Ovary (tissue), 9 donors: ENCODE data around the gene CTPS1. TPM values are rescaled to one million over a fixed set of nuclear protein-coding genes. Genes with fewer than 3 reads are reported as not detected.

Experiments
- DNase-seq, 5 donors: peaks; one replicate each; pipeline ENCODE4 v3.0.0-alpha.2; 2019 to 2020
- H3K27ac ChIP-seq, 2 donors: fragments of 200-600 bp; one replicate each; pipeline versions ENCODE4 v1.5.1 to v1.8.0; 2019 to 2022
- H3K27me3 ChIP-seq: fragments of 200-600 bp; one replicate; pipeline ENCODE4 v1.8.0; 2022
- H3K36me3 ChIP-seq: fragments of 200-600 bp; sonication (generic); one replicate; pipeline ENCODE4 v1.5.1; 2019
- H3K4me1 ChIP-seq: one replicate; pipeline ENCODE4 v1.8.1; 2013; ENCODE audit warnings: mild to moderate bottlenecking, moderate library complexity; ENCODE audit not compliant: insufficient read depth
- H3K4me3 ChIP-seq: fragments of 200-600 bp; sonication (generic); one replicate; pipeline ENCODE4 v1.5.1; 2017
- H3K9me3 ChIP-seq, 2 donors: fragments of 200-600 bp in 1 of 2; sonication (generic) in 1 of 2; one replicate each; pipeline versions ENCODE4 v1.5.1 to v1.8.1; 2013 to 2019; ENCODE audit warnings: mild to moderate bottlenecking in 1 of 2, moderate library complexity in 1 of 2
- CTCF ChIP-seq, 3 donors: fragments of 450-650 bp in 2 of 3; fragments of 200-600 bp in 1 of 3; IDR thresholded peaks; one replicate each; pipeline versions ENCODE4 v1.5.1 to v1.8.0; 2016 to 2022; ENCODE audit warnings: antibody characterized with exemption in 3 of 3, mild to moderate bottlenecking in 1 of 3
- EP300 ChIP-seq: sonication (generic); formaldehyde crosslinking; IDR thresholded peaks from one replicate; pipeline ENCODE4 v1.6.1; 2017; ENCODE audit warnings: antibody characterized with exemption
- POLR2A ChIP-seq: fragments of 450-650 bp; IDR thresholded peaks from one replicate; pipeline ENCODE4 v1.6.1; 2017; ENCODE audit warnings: antibody characterized with exemption, mild to moderate bottlenecking, moderate library complexity
- WGBS, 3 donors: extraction: QIAGEN DNeasy Blood & Tissue Kit in 1 of 3; methylation state at CpG; one replicate each; pipeline versions ENCODE4 v1.1.5 to v1.1.7; 2013 to 2017; 5-methylcytosine and 5-hydroxymethylcytosine counted together
- intact Hi-C, 4 donors: fragments of 100-400 bp; cut with DNase I; formaldehyde crosslinking; loops; one replicate each; pipeline versions ENCODE4 v1.11.0 to v1.15.1; 2022 to 2023
- polyA plus RNA-seq, 2 donors: library from polyadenylated mRNA; stranded (reverse); fragments of 200-250 nt in 1 of 2; fragments of 350-450 nt in 1 of 2; fragmentation: Illumina TruSeq in 1 of 2; extraction: RNeasy Lipid Tissue Mini Kit (QIAGEN cat#74804) in 1 of 2; gene quantifications; one replicate each; pipeline ENCODE4 v1.2.3, GENCODE V29; 2013 to 2014
- total RNA-seq, 7 donors: library from RNA; depleted of rRNA in 2 of 7; stranded (reverse); fragments of >200 nt in 2 of 7; fragmentation: NEBNext Ultra II Directional in 3 of 7; extraction: Animal tissue kit (Norgen Biotek cat#: 25700) in 3 of 7; gene quantifications; one replicate each; pipeline versions ENCODE4 v1.1.0 to v1.2.4, GENCODE V29; 2016 to 2023
- donor health status: DM: no; HTN: no; CAD: no; lungs with moderate emphysema.
- donor health status: DM: no; HTN: no; CAD: no.
- donor health status: Bipolar disorder and iron deficiency.
- donor health status: DM: yes; HTN: yes; CAD: no.
- donor health status: DM: no; HTN: no; CAD: no.
- donor health status: DM: yes; HTN: yes; CAD: no.

The CTPS1 gene
- total and polyA plus RNA-seq, 9 donors, result 5.9 to 34.3 (median 22.6) TPM

DNA sequence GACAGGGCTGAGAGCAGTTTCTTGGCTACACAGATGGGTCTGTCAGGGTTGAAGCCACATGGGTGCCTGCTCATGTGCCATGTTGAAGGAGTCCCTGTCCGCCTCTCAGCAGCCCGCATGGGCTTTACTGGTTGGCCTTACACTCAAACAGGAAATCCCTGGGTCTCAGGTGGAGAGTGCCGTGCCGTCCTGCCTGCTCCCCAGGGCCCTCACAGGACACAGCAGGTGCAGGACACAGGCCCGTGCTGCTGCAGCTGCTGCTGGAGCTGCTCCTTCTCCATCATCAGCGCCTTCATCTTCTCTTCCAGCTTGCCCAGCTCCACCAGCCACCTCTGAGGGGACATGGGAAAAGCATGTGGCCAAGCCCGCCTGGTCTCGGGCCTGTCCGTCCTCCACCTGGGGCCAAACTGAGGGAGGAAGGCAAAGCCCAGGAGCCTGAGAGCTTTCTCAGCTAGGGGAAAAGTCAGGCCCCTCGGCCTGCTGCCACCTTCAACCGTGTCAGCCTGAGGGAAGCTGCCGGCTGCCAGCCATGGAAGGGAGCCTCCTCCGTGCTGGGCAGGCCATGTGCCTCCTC is 36.5 kb downstream of the CTPS1 start:
- Histone ChIP-seq H3K36me3 (no peaks in the 10 kb centered on the region), H3K4me1 (no peaks in the 10 kb centered on the region), H3K4me3 (no peak overlapping the region), H3K27me3 (no peaks in the 10 kb centered on the region), H3K27ac (no peak overlapping the region), H3K9me3 (no peaks in the 10 kb centered on the region)
- no peak for TF ChIP-seq EP300
- no peak for TF ChIP-seq POLR2A
- no peak for TF ChIP-seq CTCF (IDR thresholded peaks at IDR 0.05)
- 88 to 90% (median 90%) methylated on average over 12 to 13 of the region's 13 CpGs for WGBS, 3 donors
- intact Hi-C loops, result no loop called here
- no peak for DNase-seq

DNA sequence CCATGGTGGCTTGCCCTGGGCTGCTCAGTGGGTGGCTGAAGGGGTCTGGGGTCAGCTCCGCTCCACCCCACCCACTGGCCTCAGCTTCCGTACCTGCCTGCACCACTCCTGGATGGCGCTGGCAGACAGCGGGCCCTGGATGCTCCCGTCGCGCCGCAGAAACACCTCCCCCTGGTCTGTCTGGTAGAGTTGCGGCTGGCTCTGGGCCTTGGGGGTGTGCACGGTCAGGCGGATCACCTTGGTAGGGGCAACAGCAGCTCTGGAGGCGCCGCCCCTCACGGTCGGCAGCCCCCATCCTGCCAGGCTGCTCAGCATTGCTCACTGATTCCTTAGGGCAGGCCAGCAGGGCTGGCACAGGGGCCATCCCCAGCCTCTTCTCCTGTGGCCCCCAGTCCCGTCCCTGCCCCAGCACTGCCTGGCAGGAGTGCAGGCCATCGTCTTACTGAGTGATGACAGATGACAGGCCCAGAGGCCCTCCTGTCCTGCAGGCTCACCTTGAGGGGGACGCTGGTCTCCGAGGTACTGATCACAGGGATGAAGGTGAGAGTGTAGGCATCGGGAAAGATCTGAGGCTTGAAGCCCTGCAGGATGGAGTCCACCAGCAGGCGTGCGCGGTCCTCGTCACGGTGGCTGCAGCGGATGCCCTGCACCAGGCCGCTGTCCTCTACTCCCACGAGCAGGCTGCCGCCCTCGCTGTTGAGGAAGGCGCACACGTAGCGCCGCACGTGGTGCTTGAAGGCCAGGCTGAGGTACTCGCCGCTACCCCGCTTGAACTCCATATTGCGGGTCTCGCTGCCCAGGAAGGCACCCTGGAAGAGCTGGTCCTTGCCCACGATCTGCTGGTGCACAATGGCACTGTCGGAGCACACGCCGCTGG is 37.9 kb downstream of the CTPS1 start:
- no peak overlapping the region for H3K27ac ChIP-seq
- H3K27me3 ChIP-seq, result no peaks in the 10 kb centered on the region
- H3K4me1 ChIP-seq, result peaks cover 5% of the 10 kb centered on the region
- DNase-seq, result no peak
- no peaks in the 10 kb centered on the region for H3K9me3 ChIP-seq
- WGBS, 3 donors, result 94 to 96% (median 94%) methylated on average over 44 of the region's 44 CpGs
- no peak overlapping the region for H3K4me3 ChIP-seq
- no peaks in the 10 kb centered on the region for H3K36me3 ChIP-seq
- no peak for TF ChIP-seq POLR2A
- no peak for TF ChIP-seq EP300
- TF ChIP-seq CTCF (IDR thresholded peaks at IDR 0.05), result no peak
- intact Hi-C loops, result no loop called here

DNA sequence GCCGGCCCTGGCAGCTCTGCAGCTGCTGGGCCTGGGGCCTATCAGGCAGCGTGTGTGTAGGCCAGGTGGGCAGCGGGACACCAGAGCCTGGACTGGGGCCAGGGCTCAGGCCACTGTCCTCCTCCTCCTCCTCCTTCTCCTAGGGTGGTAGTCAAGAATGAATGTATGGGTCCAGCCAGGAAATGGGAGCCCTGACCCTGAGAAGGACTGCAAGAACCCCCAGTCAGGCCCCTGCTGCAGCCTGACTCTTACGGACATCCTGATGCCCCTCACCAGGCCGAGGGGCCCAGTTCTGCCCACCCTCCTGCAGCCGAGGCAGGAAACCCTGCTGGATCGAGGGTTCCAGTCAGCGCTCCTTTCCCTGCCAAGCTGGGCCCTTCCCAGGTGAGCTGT is 38.5 kb downstream of the CTPS1 start:
- intact Hi-C loops, result no loop called here
- no peak overlapping the region for H3K27ac ChIP-seq
- DNase-seq, result no peak
- H3K36me3 ChIP-seq, result no peaks in the 10 kb centered on the region
- 81 to 85% (median 82%) methylated on average over 8 of the region's 8 CpGs for WGBS, 3 donors
- H3K27me3 ChIP-seq, result no peaks in the 10 kb centered on the region
- H3K9me3 ChIP-seq, result no peaks in the 10 kb centered on the region
- TF ChIP-seq CTCF (IDR thresholded peaks at IDR 0.05) (no peak), POLR2A (no peak), EP300 (no peak)
- no peak overlapping the region for H3K4me3 ChIP-seq
- H3K4me1 ChIP-seq, result peaks cover 5% of the 10 kb centered on the region

GRCh38 chr1:41019353-41019745 is 39.9 kb downstream of the CTPS1 start:
- TF ChIP-seq POLR2A, result no peak
- Histone ChIP-seq H3K4me3 (no peak overlapping the region), H3K27me3 (no peaks in the 10 kb centered on the region), H3K9me3 (no peaks in the 10 kb centered on the region), H3K4me1 (peaks cover 5% of the 10 kb centered on the region), H3K36me3 (no peaks in the 10 kb centered on the region), H3K27ac (no peak overlapping the region)
- WGBS, 3 donors, result 66 to 79% (median 66%) methylated on average over 2 of the region's 2 CpGs
- DNase-seq, result no peak
- intact Hi-C loops, result no loop called here

- Histone ChIP-seq H3K9me3 (no peaks in the 10 kb centered on the region), H3K4me3 (no peak overlapping the region), H3K36me3 (no peaks in the 10 kb centered on the region), H3K4me1 (peaks cover 5% of the 10 kb centered on the region), H3K27ac (no peak overlapping the region), H3K27me3 (no peaks in the 10 kb centered on the region)
- intact Hi-C loops, result no loop called here
- DNase-seq, result no peak
- TF ChIP-seq POLR2A, result no peak
- TF ChIP-seq EP300, result no peak
- no peak for TF ChIP-seq CTCF (IDR thresholded peaks at IDR 0.05)
- WGBS, 3 donors, result 93 to 95% (median 93%) methylated on average over 15 to 17 of the region's 17 CpGs
These were observed 40.6 kb downstream of the CTPS1 start for GRCh38 chr1:41020109-41020576.
